ENCODE results near the gene C1QTNF5.
A peak's percentile ranks its signal among the peaks of the same experiment; 100 is the strongest.

C1QTNF5 gene

GRCh38 chr11:119339589-119340334 is 921 bp downstream of the C1QTNF5 start:
- WGBS, result 4% methylated on average over 86 of the region's 86 CpGs
- Histone ChIP-seq H3K27ac (ENCODE audit: low read depth, low read length) (no peak overlapping the region), H3K9ac (ENCODE audit: low read depth, low read length) (peak overlapping the region; percentile 49), H3K4me1 (ENCODE audit: insufficient read depth, low read length) (peaks cover 34% of the 10 kb centered on the region), H3K36me3 (ENCODE audit: insufficient read depth, low read length) (peaks cover 11% of the 10 kb centered on the region), H3K4me3 (ENCODE audit: low read length) (peak overlapping the region; percentile 59), H3K9me3 (ENCODE audit: insufficient read depth, low read depth, low read length) (no peaks in the 10 kb centered on the region), H3K27me3 (ENCODE audit: insufficient read depth, low read length) (peaks cover 44% of the 10 kb centered on the region)

- H3K36me3 ChIP-seq (ENCODE audit: insufficient read depth, low read length), result peaks cover 11% of the 10 kb centered on the region
- H3K9me3 ChIP-seq (ENCODE audit: insufficient read depth, low read depth, low read length), result no peaks in the 10 kb centered on the region
- H3K4me1 ChIP-seq (ENCODE audit: insufficient read depth, low read length), result peaks cover 34% of the 10 kb centered on the region
- peak overlapping the region; percentile 59 for H3K4me3 ChIP-seq (ENCODE audit: low read length)
- no peak overlapping the region for H3K9ac ChIP-seq (ENCODE audit: low read depth, low read length)
- WGBS, result 58% methylated on average over 11 of the region's 11 CpGs
- peaks cover 42% of the 10 kb centered on the region for H3K27me3 ChIP-seq (ENCODE audit: insufficient read depth, low read length)
- H3K27ac ChIP-seq (ENCODE audit: low read depth, low read length), result no peak overlapping the region
Observed at GRCh38 chr11:119338965-119339588, 1.6 kb downstream of the C1QTNF5 start.

GRCh38 chr11:119338318-119338890 is 2.3 kb downstream of the C1QTNF5 start:
- peaks cover 40% of the 10 kb centered on the region for H3K27me3 ChIP-seq (ENCODE audit: insufficient read depth, low read length)
- H3K9ac ChIP-seq (ENCODE audit: low read depth, low read length), result 0 out of 2 replicates have a peak overlapping the region, but pooled peaks have one; percentile 12
- H3K4me3 ChIP-seq (ENCODE audit: low read length), result peak overlapping the region; percentile 59
- H3K36me3 ChIP-seq (ENCODE audit: insufficient read depth, low read length), result peaks cover 11% of the 10 kb centered on the region
- no peaks in the 10 kb centered on the region for H3K9me3 ChIP-seq (ENCODE audit: insufficient read depth, low read depth, low read length)
- WGBS, result 6% methylated on average over 17 of the region's 17 CpGs
- H3K27ac ChIP-seq (ENCODE audit: low read depth, low read length), result peak overlapping the region; percentile 86
- H3K4me1 ChIP-seq (ENCODE audit: insufficient read depth, low read length), result peaks cover 34% of the 10 kb centered on the region

GRCh38 chr11:119337581-119338317 is 2.9 kb downstream of the C1QTNF5 start:
- Histone ChIP-seq H3K9me3 (ENCODE audit: insufficient read depth, low read depth, low read length) (no peaks in the 10 kb centered on the region), H3K4me1 (ENCODE audit: insufficient read depth, low read length) (peaks cover 34% of the 10 kb centered on the region), H3K36me3 (ENCODE audit: insufficient read depth, low read length) (peaks cover 11% of the 10 kb centered on the region), H3K4me3 (ENCODE audit: low read length) (peak overlapping the region; percentile 59), H3K27ac (ENCODE audit: low read depth, low read length) (peak overlapping the region; percentile 86), H3K9ac (ENCODE audit: low read depth, low read length) (peak overlapping the region; percentile 54), H3K27me3 (ENCODE audit: insufficient read depth, low read length) (peaks cover 40% of the 10 kb centered on the region)
- 26% methylated on average over 8 of the region's 9 CpGs for WGBS

GRCh38 chr11:119336744-119337469 is 3.8 kb downstream of the C1QTNF5 start:
- Histone ChIP-seq H3K27me3 (ENCODE audit: insufficient read depth, low read length) (peaks cover 32% of the 10 kb centered on the region), H3K4me3 (ENCODE audit: low read length) (peak overlapping the region; percentile 59), H3K9ac (ENCODE audit: low read depth, low read length) (peak overlapping the region; percentile 54), H3K27ac (ENCODE audit: low read depth, low read length) (peak overlapping the region; percentile 86; the same call in 1 of the 2 replicates), H3K4me1 (ENCODE audit: insufficient read depth, low read length) (peaks cover 34% of the 10 kb centered on the region), H3K36me3 (ENCODE audit: insufficient read depth, low read length) (peaks cover 11% of the 10 kb centered on the region), H3K9me3 (ENCODE audit: insufficient read depth, low read depth, low read length) (no peaks in the 10 kb centered on the region)
- 89% methylated on average over 9 of the region's 9 CpGs for WGBS

- H3K4me1 ChIP-seq (ENCODE audit: insufficient read depth, low read length), result peaks cover 28% of the 10 kb centered on the region
- peaks cover 11% of the 10 kb centered on the region for H3K36me3 ChIP-seq (ENCODE audit: insufficient read depth, low read length)
- no peak overlapping the region for H3K9ac ChIP-seq (ENCODE audit: low read depth, low read length)
- WGBS, result 91% methylated on average over 30 of the region's 30 CpGs
- no peak overlapping the region for H3K27ac ChIP-seq (ENCODE audit: low read depth, low read length)
- no peaks in the 10 kb centered on the region for H3K9me3 ChIP-seq (ENCODE audit: insufficient read depth, low read depth, low read length)
- H3K4me3 ChIP-seq (ENCODE audit: low read length), result peak overlapping the region; percentile 84
- H3K27me3 ChIP-seq (ENCODE audit: insufficient read depth, low read length), result peaks cover 22% of the 10 kb centered on the region
Observed at GRCh38 chr11:119335655-119336543, 4.8 kb downstream of the C1QTNF5 start.

- Histone ChIP-seq H3K4me1 (ENCODE audit: insufficient read depth, low read length) (peaks cover 27% of the 10 kb centered on the region), H3K4me3 (ENCODE audit: low read length) (peak overlapping the region; percentile 84), H3K27ac (ENCODE audit: low read depth, low read length) (no peak overlapping the region), H3K9ac (ENCODE audit: low read depth, low read length) (peak overlapping the region; percentile 84), H3K9me3 (ENCODE audit: insufficient read depth, low read depth, low read length) (no peaks in the 10 kb centered on the region), H3K36me3 (ENCODE audit: insufficient read depth, low read length) (peaks cover 11% of the 10 kb centered on the region), H3K27me3 (ENCODE audit: insufficient read depth, low read length) (peaks cover 15% of the 10 kb centered on the region)
- 83% methylated on average over 15 of the region's 15 CpGs for WGBS
Observed at GRCh38 chr11:119335091-119335654, 5.5 kb downstream of the C1QTNF5 start.

GRCh38 chr11:119334174-119334930 is 6.3 kb downstream of the C1QTNF5 start, which contains the start of gene RNF26:
RNF26 (plus strand) TSS chr11:119334527; CDS start chr11:119335123, 596 bp downstream.
- Histone ChIP-seq H3K4me3 (ENCODE audit: low read length) (peak within 1 kb of the TSS; percentile 84), H3K27ac (ENCODE audit: low read depth, low read length) (peak within 1 kb of the TSS; percentile 87), H3K9ac (ENCODE audit: low read depth, low read length) (peak within 1 kb of the TSS; percentile 84), H3K9me3 (ENCODE audit: insufficient read depth, low read depth, low read length) (no peaks in the 10 kb centered on the region), H3K27me3 (ENCODE audit: insufficient read depth, low read length) (peaks cover 7% of the 10 kb centered on the region), H3K4me1 (ENCODE audit: insufficient read depth, low read length) (peaks cover 27% of the 10 kb centered on the region), H3K36me3 (ENCODE audit: insufficient read depth, low read length) (peaks cover 11% of the 10 kb centered on the region)
- WGBS, result under 1% methylated on average over 54 of the region's 54 CpGs

- peaks cover 11% of the 10 kb centered on the region for H3K36me3 ChIP-seq (ENCODE audit: insufficient read depth, low read length)
- WGBS, result 82% methylated on average over 4 of the region's 4 CpGs
- H3K4me1 ChIP-seq (ENCODE audit: insufficient read depth, low read length), result peaks cover 11% of the 10 kb centered on the region; the same call in 1 of the 2 replicates
- no peak overlapping the region for H3K9ac ChIP-seq (ENCODE audit: low read depth, low read length)
- H3K4me3 ChIP-seq (ENCODE audit: low read length), result no peak overlapping the region
- H3K9me3 ChIP-seq (ENCODE audit: insufficient read depth, low read depth, low read length), result no peaks in the 10 kb centered on the region
- H3K27me3 ChIP-seq (ENCODE audit: insufficient read depth, low read length), result no peaks in the 10 kb centered on the region; the same call in 1 of the 2 replicates
- no peak overlapping the region for H3K27ac ChIP-seq (ENCODE audit: low read depth, low read length)
Observed at GRCh38 chr11:119332111-119332765, 8.4 kb downstream of the C1QTNF5 start.

All from HUES64 (cell line).